HCT116 (cell line): ENCODE results near the gene CFAP97D2. TPM values are rescaled to one million over a fixed set of nuclear protein-coding genes. Genes with fewer than 3 reads are reported as not detected.

Source experiments
- ATAC-seq: fragments of 200-7000 bp; cut with Tn5 transposase; 2 replicates; pipeline ENCODE4 v1.9.1; 2020; ENCODE audit warnings: mild to moderate bottlenecking, moderate library complexity
- BruUV-seq: library from RNA; stranded (reverse); fragments of 400-500 nt; replicated peaks from 2 replicates; lab custom pipeline; 2021; lab: Mats Ljungman, UMichigan
- CTCF ChIA-PET: fragments of 300-600 bp; sonication (Branson Sonifier 250); formaldehyde crosslinking; loops from one replicate; lab custom pipeline; 2021; ENCODE audit warnings: antibody characterized with exemption; lab: Charles Lee
- POLR2A ChIA-PET: fragments of 300-600, 350-600 bp; sonication (Branson Sonifier 250); formaldehyde crosslinking; loops from one replicate; lab custom pipeline; 2021; ENCODE audit warnings: antibody characterized with exemption; lab: Charles Lee
- RAD21 ChIA-PET, 2 experiments: fragments of 300-600 bp; sonication (Branson Sonifier 250); formaldehyde crosslinking; loops; one replicate each; lab custom pipeline; 2023; ENCODE audit warnings: low total read pairs in 2 of 2; ENCODE audit not compliant: uncharacterized antibody in 2 of 2, unreplicated experiment in 2 of 2, low non-redundant PET in 1 of 2; lab: Charles Lee
- DNase-seq: peaks from one replicate; pipeline ENCODE4 v3.0.0-alpha.2; 2010; ENCODE audit warnings: low read depth, low spot score
- H2AFZ ChIP-seq: fragments of 200-600 bp; shearing (Covaris generic), sonication (generic); 2 replicates; pipeline ENCODE4 v1.6.1; 2017; ENCODE audit warnings: low read depth, mixed run types, mixed read lengths, antibody characterized with exemption, low read length; ENCODE audit not compliant: poor library complexity, severe bottlenecking
- H3K27ac ChIP-seq: 2 replicates; pipeline ENCODE4 v1.5.1; 2012; ENCODE audit warnings: low read depth, low read length
- H3K27me3 ChIP-seq: fragments of 200-600 bp; sonication (generic); 2 replicates; pipeline ENCODE4 v1.6.1; 2016; ENCODE audit warnings: mixed run types, low read length, mixed read lengths; ENCODE audit not compliant: insufficient read depth
- H3K36me3 ChIP-seq, 2 experiments: fragments of 200-500 bp in 1 of 2; fragments of 200-600 bp in 1 of 2; sonication (Bioruptor generic) in 1 of 2; sonication (generic) in 1 of 2; 2 replicates each; pipeline versions ENCODE4 v1.5.1 to v1.6.1; 2014 to 2016; ENCODE audit warnings: low read length in 2 of 2, inconsistent platforms in 1 of 2, mixed read lengths in 1 of 2, mixed run types in 1 of 2; ENCODE audit not compliant: insufficient read depth in 2 of 2, control insufficient read depth in 1 of 2
- H3K4me1 ChIP-seq, 2 experiments: fragments of 200-600 bp in 1 of 2; sonication (generic) in 1 of 2; 2 replicates each; pipeline versions ENCODE4 v1.5.1 to v1.6.1; 2012 to 2017; ENCODE audit warnings: low read length in 2 of 2, inconsistent platforms in 1 of 2, mild to moderate bottlenecking in 1 of 2, mixed read lengths in 1 of 2, mixed run types in 1 of 2, moderate library complexity in 1 of 2; ENCODE audit not compliant: insufficient read depth in 2 of 2, control insufficient read depth in 1 of 2
- H3K4me2 ChIP-seq: fragments of 200-600 bp; sonication (generic); 2 replicates; pipeline ENCODE4 v1.6.1; 2017; ENCODE audit warnings: mixed run types, low read length, mixed read lengths
- H3K4me3 ChIP-seq, 2 experiments: fragments of 200-600 bp in 1 of 2; sonication (generic) in 1 of 2; replicated peaks in 1 of 2; 2 replicates each; pipeline ENCODE4 v1.5.1; 2011 to 2016; ENCODE audit warnings: low read length in 2 of 2, control low read depth in 1 of 2, low read depth in 1 of 2, mild to moderate bottlenecking in 1 of 2, mixed read lengths in 1 of 2, mixed run types in 1 of 2
- H3K79me2 ChIP-seq: fragments of 200-600 bp; sonication (generic); 2 replicates; pipeline ENCODE4 v1.6.1; 2017; ENCODE audit warnings: mild to moderate bottlenecking, mixed run types, low read length, moderate library complexity, mixed read lengths; ENCODE audit not compliant: insufficient read depth
- H3K9ac ChIP-seq: fragments of 200-600 bp; sonication (generic); 2 replicates; pipeline ENCODE4 v1.6.1; 2016; ENCODE audit warnings: low read length, mixed read lengths
- H3K9me2 ChIP-seq: fragments of 200-600 bp; sonication (generic), shearing (Covaris generic); 2 replicates; pipeline ENCODE4 v1.6.1; 2017; ENCODE audit warnings: mixed run types, mild to moderate bottlenecking, moderate library complexity; ENCODE audit not compliant: insufficient read depth
- H3K9me3 ChIP-seq, 2 experiments: fragments of 200-500 bp in 1 of 2; fragments of 200-600 bp in 1 of 2; sonication (Bioruptor generic) in 1 of 2; sonication (generic) in 1 of 2; 2 replicates each; pipeline ENCODE4 v1.6.1; 2014 to 2017; ENCODE audit warnings: low read length in 2 of 2, mixed read lengths in 2 of 2, inconsistent platforms in 1 of 2, low read depth in 1 of 2, mild to moderate bottlenecking in 1 of 2, mixed run types in 1 of 2, moderate library complexity in 1 of 2; ENCODE audit not compliant: control insufficient read depth in 1 of 2, insufficient read depth in 1 of 2
- H4K20me1 ChIP-seq: fragments of 200-600 bp; sonication (generic), shearing (Covaris generic); 2 replicates; pipeline ENCODE4 v1.6.1; 2017; ENCODE audit warnings: mixed run types, mild to moderate bottlenecking, moderate library complexity; ENCODE audit not compliant: insufficient read depth
- CBX3 ChIP-seq: IDR thresholded peaks from 2 replicates; pipeline ENCODE4 v1.6.1; 2012; ENCODE audit warnings: low read depth
- ELF1 ChIP-seq: IDR thresholded peaks from 2 replicates; pipeline ENCODE4 v1.6.1; 2012; ENCODE audit warnings: low read depth, borderline replicate concordance
- EZH2 ChIP-seq: fragments of 200-600 bp; sonication (generic); IDR thresholded peaks from 2 replicates; pipeline ENCODE4 v1.6.1; 2017; ENCODE audit warnings: antibody characterized with exemption, mixed run types
- EZH2phosphoT487 ChIP-seq: fragments of 200-600 bp; IDR thresholded peaks from 2 replicates; pipeline ENCODE4 v1.6.1; 2018; ENCODE audit warnings: antibody characterized with exemption, borderline replicate concordance
- FOSL1 ChIP-seq: IDR thresholded peaks from 2 replicates; pipeline ENCODE4 v1.6.1; 2012; ENCODE audit warnings: low read depth
- POLR2AphosphoS5 ChIP-seq: IDR thresholded peaks from 2 replicates; pipeline ENCODE4 v1.6.1; 2011; ENCODE audit warnings: mild to moderate bottlenecking, low read depth, low read length, moderate library complexity
- SIN3A ChIP-seq: IDR thresholded peaks from 2 replicates; pipeline ENCODE4 v1.6.1; 2012; ENCODE audit warnings: low read depth
- SP1 ChIP-seq: IDR thresholded peaks from 2 replicates; pipeline ENCODE4 v1.6.1; 2012; ENCODE audit warnings: low read depth
- SRF ChIP-seq: IDR thresholded peaks from 2 replicates; pipeline ENCODE4 v1.6.1; 2012; ENCODE audit warnings: low read depth
- TCF7L2 ChIP-seq: IDR thresholded peaks from 2 replicates; pipeline ENCODE4 v1.7.0; 2011; ENCODE audit warnings: borderline replicate concordance, inconsistent platforms; ENCODE audit not compliant: insufficient read depth, insufficient read length; ENCODE audit errors: extremely low read depth
- ZBTB33 ChIP-seq: IDR thresholded peaks from 2 replicates; pipeline ENCODE4 v1.6.1; 2011; ENCODE audit warnings: mild to moderate bottlenecking, low read length, moderate library complexity; ENCODE audit not compliant: insufficient replicate concordance; ENCODE audit errors: extremely low read depth
- ZNF274 ChIP-seq: fragments of 200-500 bp; sonication (Bioruptor generic); IDR thresholded peaks from 2 replicates; pipeline ENCODE4 v1.6.1; 2014; ENCODE audit warnings: mild to moderate bottlenecking, low read depth, low read length, inconsistent platforms
- intact Hi-C: fragments of 100-400 bp; cut with micrococcal nuclease; formaldehyde crosslinking; loops from 2 replicates; pipeline ENCODE4 v1.10.0; 2022
- total RNA-seq: library from RNA; stranded (reverse); gene quantifications from one replicate; pipeline ENCODE4 v1.2.1, GENCODE V29; 2021; ENCODE audit not compliant: unreplicated experiment
- TF ChIP-seq, protein P1 (sequence below): IDR thresholded peaks from 2 replicates; pipeline ENCODE4 v1.6.1; 2012
- TF ChIP-seq, protein P2 (sequence below): IDR thresholded peaks from 2 replicates; pipeline ENCODE4 v1.6.1; 2012
- TF ChIP-seq, protein P3 (sequence below): IDR thresholded peaks from 2 replicates; pipeline ENCODE4 v1.6.1; 2012; ENCODE audit warnings: low read depth

CFAP97D2 gene
- total RNA-seq, 1 experiment from 2014 or later, result not detected

DNA sequence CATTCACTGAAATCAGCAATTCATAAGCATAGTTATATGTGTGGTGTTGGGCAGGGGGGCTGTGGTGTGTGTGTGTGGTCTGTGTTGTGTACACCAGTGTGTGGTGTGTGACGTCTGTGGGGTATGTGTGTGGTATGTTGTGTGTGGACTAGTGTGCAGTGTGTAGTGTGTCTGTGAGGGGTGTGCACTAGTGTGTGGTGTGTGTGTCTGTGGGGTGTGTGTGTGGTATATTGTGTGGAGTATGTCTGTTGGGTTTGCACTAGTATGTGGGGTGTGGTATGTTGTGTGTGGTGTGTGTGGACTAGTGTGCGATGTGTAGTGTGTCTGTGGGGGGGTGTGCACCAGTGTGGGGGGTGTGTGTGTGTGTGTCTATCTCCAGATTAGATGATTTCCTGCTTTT is 48.5 kb downstream of the CFAP97D2 start:
- no peaks in the 10 kb centered on the region for H3K9me2 ChIP-seq
- H3K27me3 ChIP-seq, result no peaks in the 10 kb centered on the region
- POLR2A ChIA-PET, result no interaction called here
- no peak overlapping the region for H3K4me3 ChIP-seq
- peak overlapping the region; percentile 46 for H2AFZ ChIP-seq
- no peak overlapping the region for H3K27ac ChIP-seq
- DNase-seq (no peak), ATAC-seq (no peak)
- H3K9ac ChIP-seq, result no peak overlapping the region
- RAD21 ChIA-PET, result no interaction called here
- intact Hi-C loops, result loop anchor here (2.0 kb wide), 3 partner anchors 77 to 607 kb away; no protein-coding TSS in a partner anchor
- TF ChIP-seq, protein P1, sequence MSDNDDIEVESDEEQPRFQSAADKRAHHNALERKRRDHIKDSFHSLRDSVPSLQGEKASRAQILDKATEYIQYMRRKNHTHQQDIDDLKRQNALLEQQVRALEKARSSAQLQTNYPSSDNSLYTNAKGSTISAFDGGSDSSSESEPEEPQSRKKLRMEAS, result no peak
- TF ChIP-seq EZH2 (no peak), POLR2AphosphoS5 (no peak), EZH2phosphoT487 (no peak)
- CTCF ChIA-PET, result no interaction called here
- H3K9me3 ChIP-seq, result no peaks in the 10 kb centered on the region
- BruUV-seq, result no TSS peak
- no peaks in the 10 kb centered on the region for H3K79me2 ChIP-seq
- peak overlapping the region; percentile 68; the same call in 1 of the 2 replicates for H3K4me2 ChIP-seq
- H3K36me3 ChIP-seq, result no peaks in the 10 kb centered on the region
- H3K4me1 ChIP-seq, result peaks cover 0 to 19% of the 10 kb centered on the region in 2 experiments; a peak in 3 of 4 replicates
- H4K20me1 ChIP-seq, result no peaks in the 10 kb centered on the region

GRCh38 chr13:114228176-114228575 is 49.1 kb downstream of the CFAP97D2 start:
- ATAC-seq (no peak), DNase-seq (no peak)
- H3K27ac ChIP-seq, result no peak overlapping the region
- no peaks in the 10 kb centered on the region for H3K27me3 ChIP-seq
- H3K9ac ChIP-seq, result no peak overlapping the region
- no TSS peak for BruUV-seq
- H3K4me3 ChIP-seq, result no peak overlapping the region
- H3K9me2 ChIP-seq, result no peaks in the 10 kb centered on the region
- no peak overlapping the region for H3K4me2 ChIP-seq
- no peaks in the 10 kb centered on the region for H3K36me3 ChIP-seq
- POLR2A ChIA-PET, result no interaction called here
- no peaks in the 10 kb centered on the region for H3K9me3 ChIP-seq
- no peaks in the 10 kb centered on the region for H3K79me2 ChIP-seq
- RAD21 ChIA-PET, result no interaction called here
- intact Hi-C loops, result no loop called here
- H4K20me1 ChIP-seq, result no peaks in the 10 kb centered on the region
- CTCF ChIA-PET, result no interaction called here
- peaks cover 0 to 19% of the 10 kb centered on the region in 2 experiments; a peak in 3 of 4 replicates for H3K4me1 ChIP-seq
- H2AFZ ChIP-seq, result no peak overlapping the region
- no peak for TF ChIP-seq ELF1
- TF ChIP-seq FOSL1, result no peak
- no peak for TF ChIP-seq ZBTB33
- TF ChIP-seq EZH2phosphoT487, result no peak
- TF ChIP-seq SIN3A, result no peak
- TF ChIP-seq, protein P1, result no peak
- no peak for TF ChIP-seq CBX3
- TF ChIP-seq, protein P2, sequence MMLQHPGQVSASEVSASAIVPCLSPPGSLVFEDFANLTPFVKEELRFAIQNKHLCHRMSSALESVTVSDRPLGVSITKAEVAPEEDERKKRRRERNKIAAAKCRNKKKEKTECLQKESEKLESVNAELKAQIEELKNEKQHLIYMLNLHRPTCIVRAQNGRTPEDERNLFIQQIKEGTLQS, result no peak
- no peak for TF ChIP-seq ZNF274
- TF ChIP-seq SRF, result no peak
- TF ChIP-seq SP1, result no peak
- TF ChIP-seq, protein P3, sequence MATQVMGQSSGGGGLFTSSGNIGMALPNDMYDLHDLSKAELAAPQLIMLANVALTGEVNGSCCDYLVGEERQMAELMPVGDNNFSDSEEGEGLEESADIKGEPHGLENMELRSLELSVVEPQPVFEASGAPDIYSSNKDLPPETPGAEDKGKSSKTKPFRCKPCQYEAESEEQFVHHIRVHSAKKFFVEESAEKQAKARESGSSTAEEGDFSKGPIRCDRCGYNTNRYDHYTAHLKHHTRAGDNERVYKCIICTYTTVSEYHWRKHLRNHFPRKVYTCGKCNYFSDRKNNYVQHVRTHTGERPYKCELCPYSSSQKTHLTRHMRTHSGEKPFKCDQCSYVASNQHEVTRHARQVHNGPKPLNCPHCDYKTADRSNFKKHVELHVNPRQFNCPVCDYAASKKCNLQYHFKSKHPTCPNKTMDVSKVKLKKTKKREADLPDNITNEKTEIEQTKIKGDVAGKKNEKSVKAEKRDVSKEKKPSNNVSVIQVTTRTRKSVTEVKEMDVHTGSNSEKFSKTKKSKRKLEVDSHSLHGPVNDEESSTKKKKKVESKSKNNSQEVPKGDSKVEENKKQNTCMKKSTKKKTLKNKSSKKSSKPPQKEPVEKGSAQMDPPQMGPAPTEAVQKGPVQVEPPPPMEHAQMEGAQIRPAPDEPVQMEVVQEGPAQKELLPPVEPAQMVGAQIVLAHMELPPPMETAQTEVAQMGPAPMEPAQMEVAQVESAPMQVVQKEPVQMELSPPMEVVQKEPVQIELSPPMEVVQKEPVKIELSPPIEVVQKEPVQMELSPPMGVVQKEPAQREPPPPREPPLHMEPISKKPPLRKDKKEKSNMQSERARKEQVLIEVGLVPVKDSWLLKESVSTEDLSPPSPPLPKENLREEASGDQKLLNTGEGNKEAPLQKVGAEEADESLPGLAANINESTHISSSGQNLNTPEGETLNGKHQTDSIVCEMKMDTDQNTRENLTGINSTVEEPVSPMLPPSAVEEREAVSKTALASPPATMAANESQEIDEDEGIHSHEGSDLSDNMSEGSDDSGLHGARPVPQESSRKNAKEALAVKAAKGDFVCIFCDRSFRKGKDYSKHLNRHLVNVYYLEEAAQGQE, result no peak
- no peak for TF ChIP-seq TCF7L2
